ENCODE measurements around the gene NSD1. TPM values are rescaled to one million over a fixed set of nuclear protein-coding genes. Genes with fewer than 3 reads are reported as not detected.

Gene NSD1
- polyA plus RNA-seq, 1 donor from 2014 or later = 12.8 TPM

GRCh38 chr5:177319913-177320588 is 186.5 kb downstream of the NSD1 start:
- Histone ChIP-seq H3K36me3 (ENCODE audit: insufficient read depth, low read length) (no peaks in the 10 kb centered on the region), H3K4me3 (ENCODE audit: low read length) (no peak overlapping the region)
- TF ChIP-seq SMC3 (conservative IDR thresholded peaks at IDR 0.05; ENCODE audit: poor library complexity) (no peak), POLR2AphosphoS5 (IDR thresholded peaks at IDR 0.05) (no peak), EZH2 (IDR thresholded peaks at IDR 0.05; ENCODE audit: borderline replicate concordance, insufficient read depth, low read length, poor library complexity, severe bottlenecking) (no peak), RAD21 (conservative IDR thresholded peaks at IDR 0.05) (no peak), CTCF (IDR thresholded peaks at IDR 0.05; ENCODE audit: poor library complexity, severe bottlenecking) (no peak), REST (IDR thresholded peaks at IDR 0.05; ENCODE audit: borderline replicate concordance) (no peak), TAF1 (IDR thresholded peaks at IDR 0.05; ENCODE audit: low read depth) (no peak), EP300 (conservative IDR thresholded peaks at IDR 0.05; ENCODE audit: poor library complexity, severe bottlenecking) (no peak)

GRCh38 chr5:177320879-177321278 is 187.3 kb downstream of the NSD1 start:
- no peaks in the 10 kb centered on the region for H4K20me1 ChIP-seq (ENCODE audit: insufficient read depth)
- no peak overlapping the region for H2AFZ ChIP-seq (ENCODE audit: low read depth, low read length)
- H3K27me3 ChIP-seq (ENCODE audit: insufficient read depth, low read depth, low read length) = no peaks in the 10 kb centered on the region
- no peaks in the 10 kb centered on the region for H3F3A ChIP-seq (ENCODE audit: insufficient read depth, low read length, poor library complexity, severe bottlenecking)
- no peak overlapping the region for H3K4me2 ChIP-seq (ENCODE audit: low read length)
- H3K4me3 ChIP-seq (ENCODE audit: low read length) = no peak overlapping the region
- TF ChIP-seq RAD21 (conservative IDR thresholded peaks at IDR 0.05) (no peak), SMC3 (conservative IDR thresholded peaks at IDR 0.05; ENCODE audit: poor library complexity) (no peak), EZH2 (IDR thresholded peaks at IDR 0.05; ENCODE audit: borderline replicate concordance, insufficient read depth, low read length, poor library complexity, severe bottlenecking) (no peak), POLR2AphosphoS5 (IDR thresholded peaks at IDR 0.05) (no peak), MXI1 (conservative IDR thresholded peaks at IDR 0.05; ENCODE audit: poor library complexity, severe bottlenecking) (no peak), REST (IDR thresholded peaks at IDR 0.05; ENCODE audit: borderline replicate concordance) (no peak), EP300 (conservative IDR thresholded peaks at IDR 0.05; ENCODE audit: poor library complexity, severe bottlenecking) (no peak), TAF1 (IDR thresholded peaks at IDR 0.05; ENCODE audit: low read depth) (no peak), CTCF (IDR thresholded peaks at IDR 0.05; ENCODE audit: poor library complexity, severe bottlenecking) (no peak)
- H3K36me3 ChIP-seq (ENCODE audit: insufficient read depth, low read length) = no peaks in the 10 kb centered on the region
- H3K9me3 ChIP-seq (ENCODE audit: low read length) = no peaks in the 10 kb centered on the region
- H3K79me2 ChIP-seq (replicated peaks; ENCODE audit: insufficient read depth, low read length) = no peaks in the 10 kb centered on the region
- H3K27ac ChIP-seq (ENCODE audit: low read length) = no peak overlapping the region
- H3K9me2 ChIP-seq (ENCODE audit: insufficient read depth, low read length) = no peaks in the 10 kb centered on the region
- H3K9ac ChIP-seq (ENCODE audit: low read length) = no peak overlapping the region

More at GRCh38 chr5:177319913-177320588, 186.5 kb downstream of the NSD1 start:
- Histone ChIP-seq H3K27ac (ENCODE audit: low read length) (no peak overlapping the region), H3K9me3 (ENCODE audit: low read length) (no peaks in the 10 kb centered on the region), H2AFZ (ENCODE audit: low read depth, low read length) (no peak overlapping the region), H3K79me2 (replicated peaks; ENCODE audit: insufficient read depth, low read length) (no peaks in the 10 kb centered on the region), H3K27me3 (ENCODE audit: insufficient read depth, low read depth, low read length) (no peaks in the 10 kb centered on the region), H3F3A (ENCODE audit: insufficient read depth, low read length, poor library complexity, severe bottlenecking) (no peaks in the 10 kb centered on the region), H3K9ac (ENCODE audit: low read length) (no peak overlapping the region), H3K4me2 (ENCODE audit: low read length) (no peak overlapping the region), H4K20me1 (ENCODE audit: insufficient read depth) (no peaks in the 10 kb centered on the region), H3K9me2 (ENCODE audit: insufficient read depth, low read length) (no peaks in the 10 kb centered on the region)

Measured in neural cell (in vitro differentiated cells).